Smooth muscle cell of the brain vasculature (primary cell): ENCODE measurements around the gene FGGY.

Experiments used
- DNase-seq: peaks from one replicate; pipeline ENCODE4 v3.0.0-alpha.2; 2012; ENCODE audit warnings: low read depth, low spot score

FGGY gene

GRCh38 chr1:59675936-59676335, 379.0 kb downstream of the FGGY start:
- DNase-seq = no peak

GRCh38 chr1:59678040-59678439, 381.1 kb downstream of the FGGY start:
- DNase-seq = no peak

- DNase-seq = peak; percentile 89
Observed at GRCh38 chr1:59678493-59679228, 381.8 kb downstream of the FGGY start.

- no peak for DNase-seq
Observed at GRCh38 chr1:59680044-59680443, 383.1 kb downstream of the FGGY start.

- DNase-seq = no peak
Observed at GRCh38 chr1:59682396-59683080, 385.6 kb downstream of the FGGY start.

GRCh38 chr1:59683197-59683596, 386.3 kb downstream of the FGGY start:
- no peak for DNase-seq

- no peak for DNase-seq
Observed at GRCh38 chr1:59684698-59685097, 387.8 kb downstream of the FGGY start.

GRCh38 chr1:59685101-59685500, 388.2 kb downstream of the FGGY start:
- DNase-seq = no peak

- no peak for DNase-seq
Observed at GRCh38 chr1:59685666-59686065, 388.8 kb downstream of the FGGY start.

GRCh38 chr1:59686170-59686569, 389.3 kb downstream of the FGGY start:
- no peak for DNase-seq

- no peak for DNase-seq
Observed at GRCh38 chr1:59686574-59686973, 389.7 kb downstream of the FGGY start.

- DNase-seq = no peak
Observed at GRCh38 chr1:59687081-59687480, 390.2 kb downstream of the FGGY start.

GRCh38 chr1:59688976-59689375, 392.1 kb downstream of the FGGY start:
- no peak for DNase-seq

- DNase-seq = no peak
Observed at GRCh38 chr1:59689730-59690129, 392.8 kb downstream of the FGGY start.

- DNase-seq = no peak
Observed at GRCh38 chr1:59690171-59690930, 393.5 kb downstream of the FGGY start.

GRCh38 chr1:59691261-59691660, 394.4 kb downstream of the FGGY start:
- DNase-seq = no peak

- no peak for DNase-seq
Observed at GRCh38 chr1:59692591-59692990, 395.7 kb downstream of the FGGY start.

- no peak for DNase-seq
Observed at GRCh38 chr1:59693406-59693805, 396.5 kb downstream of the FGGY start.

- DNase-seq = no peak
Observed at GRCh38 chr1:59695252-59695651, 398.4 kb downstream of the FGGY start.

GRCh38 chr1:59696421-59697115, 399.7 kb downstream of the FGGY start:
- no peak for DNase-seq

GRCh38 chr1:59697150-59697800, 400.4 kb downstream of the FGGY start:
- DNase-seq = no peak
